Testis (tissue), 5 donors: ENCODE measurements around the gene SLC26A9. TPM values are rescaled to one million over a fixed set of nuclear protein-coding genes. Genes with fewer than 3 reads are reported as not detected.

Source experiments
- DNase-seq: peaks from one replicate; pipeline ENCODE4 v3.0.0-alpha.2; 2019
- H3K27ac ChIP-seq, 2 donors: fragments of 200-600 bp; sonication (generic); one replicate each; pipeline ENCODE4 v1.5.1; 2019
- H3K27me3 ChIP-seq: fragments of 200-600 bp; sonication (generic); one replicate; pipeline ENCODE4 v1.5.1; 2019
- H3K36me3 ChIP-seq: fragments of 200-600 bp; sonication (generic); one replicate; pipeline ENCODE4 v1.5.1; 2017; ENCODE audit warnings: low read depth; ENCODE audit errors: missing control alignments
- H3K4me1 ChIP-seq: fragments of 200-600 bp; sonication (generic); one replicate; pipeline ENCODE4 v1.5.1; 2019
- H3K4me3 ChIP-seq, 2 donors: fragments of 200-600 bp; sonication (generic); one replicate each; pipeline ENCODE4 v1.5.1; 2017 to 2019
- H3K9me3 ChIP-seq: fragments of 200-600 bp; sonication (generic); one replicate; pipeline ENCODE4 v1.5.1; 2017
- CTCF ChIP-seq, 3 experiments: fragments of 450-650 bp in 2 of 3; fragments of 200-600 bp in 1 of 3; sonication (generic) in 1 of 3; IDR thresholded peaks; one replicate each; pipeline ENCODE4 v1.5.1; 2016 to 2019; ENCODE audit warnings: antibody characterized with exemption in 3 of 3, mild to moderate bottlenecking in 2 of 3, moderate library complexity in 1 of 3
- POLR2A ChIP-seq: fragments of 450-650 bp; IDR thresholded peaks from one replicate; pipeline ENCODE4 v1.6.1; 2017; ENCODE audit warnings: antibody characterized with exemption, mild to moderate bottlenecking, moderate library complexity
- WGBS, 2 donors: methylation state at CpG; one replicate each; pipeline ENCODE4 v1.1.5; 2018; 5-methylcytosine and 5-hydroxymethylcytosine counted together
- intact Hi-C: fragments of 100-400 bp; cut with DNase I; formaldehyde crosslinking; loops from one replicate; pipeline ENCODE4 v1.15.1; 2023; ENCODE audit warnings: low total_unique reads
- long read RNA-seq, 2 donors: transcript quantifications; one replicate each; lab custom pipeline, GENCODE V29; 2026
- polyA plus RNA-seq: library from polyadenylated mRNA; stranded (reverse); fragments of 350-450 nt; fragmentation: Illumina TruSeq; extraction: RNeasy Lipid Tissue Mini Kit (QIAGEN cat#74804); gene quantifications from one replicate; pipeline ENCODE4 v1.2.3, GENCODE V29; 2014; ENCODE audit warnings: low read depth, low replicate concordance; ENCODE audit not compliant: insufficient read depth
- total RNA-seq, 2 donors: library from RNA; depleted of rRNA; stranded (reverse); fragments of >200 nt; gene quantifications; one replicate each; pipeline ENCODE4 v1.2.3, GENCODE V29; 2016

The SLC26A9 gene, protein sequence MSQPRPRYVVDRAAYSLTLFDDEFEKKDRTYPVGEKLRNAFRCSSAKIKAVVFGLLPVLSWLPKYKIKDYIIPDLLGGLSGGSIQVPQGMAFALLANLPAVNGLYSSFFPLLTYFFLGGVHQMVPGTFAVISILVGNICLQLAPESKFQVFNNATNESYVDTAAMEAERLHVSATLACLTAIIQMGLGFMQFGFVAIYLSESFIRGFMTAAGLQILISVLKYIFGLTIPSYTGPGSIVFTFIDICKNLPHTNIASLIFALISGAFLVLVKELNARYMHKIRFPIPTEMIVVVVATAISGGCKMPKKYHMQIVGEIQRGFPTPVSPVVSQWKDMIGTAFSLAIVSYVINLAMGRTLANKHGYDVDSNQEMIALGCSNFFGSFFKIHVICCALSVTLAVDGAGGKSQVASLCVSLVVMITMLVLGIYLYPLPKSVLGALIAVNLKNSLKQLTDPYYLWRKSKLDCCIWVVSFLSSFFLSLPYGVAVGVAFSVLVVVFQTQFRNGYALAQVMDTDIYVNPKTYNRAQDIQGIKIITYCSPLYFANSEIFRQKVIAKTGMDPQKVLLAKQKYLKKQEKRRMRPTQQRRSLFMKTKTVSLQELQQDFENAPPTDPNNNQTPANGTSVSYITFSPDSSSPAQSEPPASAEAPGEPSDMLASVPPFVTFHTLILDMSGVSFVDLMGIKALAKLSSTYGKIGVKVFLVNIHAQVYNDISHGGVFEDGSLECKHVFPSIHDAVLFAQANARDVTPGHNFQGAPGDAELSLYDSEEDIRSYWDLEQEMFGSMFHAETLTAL
- under 1 TPM; 0.24 to 0.43 TPM for total RNA-seq
- 0.26 TPM for polyA plus RNA-seq
- long read RNA-seq, donor 1 = 0 reads
- long read RNA-seq, donor 2 = 0 reads

DNA sequence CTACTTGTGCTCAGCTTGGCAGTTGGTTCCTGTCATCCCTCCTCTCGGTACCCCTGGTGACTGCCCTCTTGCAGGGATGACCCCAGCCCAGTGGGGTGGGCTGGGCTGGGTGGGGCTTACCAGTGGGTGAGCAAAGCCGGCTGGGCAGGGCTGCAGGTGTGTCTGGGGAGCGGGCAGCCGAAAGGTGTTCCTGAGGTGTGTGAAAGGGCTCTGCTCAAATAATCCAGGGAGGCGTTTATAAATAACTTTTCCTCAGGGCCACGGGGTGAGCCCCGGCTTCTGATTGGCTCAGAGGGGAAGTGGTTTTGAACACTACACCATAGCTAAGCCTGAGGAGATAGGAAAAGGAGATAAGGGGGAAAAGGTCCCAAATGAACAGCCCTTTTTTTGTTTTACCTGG is at the start of gene SLC26A9:
Gene SLC26A9, minus strand, starts transcription at position 212 of the 400 bp plus-strand sequence. CDS start 7,636 bp downstream, outside the sequence.
- intact Hi-C loops = no loop called here
- no peak for DNase-seq
- H3K27me3 ChIP-seq = no peaks in the 10 kb centered on the region
- H3K4me3 ChIP-seq = no peak within 1 kb of the TSS
- no peaks in the 10 kb centered on the region for H3K36me3 ChIP-seq
- no peak for TF ChIP-seq POLR2A
- TF ChIP-seq CTCF (IDR thresholded peaks at IDR 0.05) = no peak
- 70 to 75% methylated on average over 4 to 7 of the region's 7 CpGs for WGBS, 2 donors
- no peak within 1 kb of the TSS for H3K27ac ChIP-seq
- H3K9me3 ChIP-seq = no peaks in the 10 kb centered on the region
- no peaks in the 10 kb centered on the region for H3K4me1 ChIP-seq

DNA sequence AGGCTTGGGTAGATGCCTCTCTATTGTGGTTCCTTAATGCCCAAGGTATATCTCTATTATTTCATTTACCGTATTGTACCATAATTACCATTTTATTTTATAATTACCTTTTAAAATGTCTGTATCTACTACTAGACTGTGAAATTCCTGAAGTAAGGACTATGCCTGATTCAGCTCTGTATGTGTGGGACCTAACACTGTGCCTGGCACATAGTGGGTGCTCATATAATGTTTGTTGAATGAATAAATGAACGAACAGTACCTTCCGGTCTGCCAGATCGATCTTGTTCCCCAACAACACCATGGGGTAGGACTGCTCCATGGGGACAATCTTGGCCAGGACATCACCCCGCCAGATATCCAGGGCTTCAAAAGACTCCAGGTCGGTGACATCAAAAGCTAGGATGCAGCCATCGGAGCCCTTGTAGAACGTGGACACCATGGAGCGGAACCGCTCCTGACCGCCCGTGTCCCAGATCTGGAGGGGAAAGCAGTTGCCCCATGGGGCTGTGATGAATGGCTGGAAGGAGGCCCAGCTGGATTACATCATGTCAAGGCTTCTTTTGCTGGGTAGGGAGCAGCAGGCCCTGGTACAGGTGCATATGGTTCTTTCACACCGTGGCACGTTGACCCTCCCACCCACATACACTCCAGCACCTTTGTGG is 49.1 kb upstream of the SLC26A9 start:
- no peaks in the 10 kb centered on the region for H3K36me3 ChIP-seq
- intact Hi-C loops = no loop called here
- no peak overlapping the region for H3K27ac ChIP-seq
- H3K27me3 ChIP-seq = no peaks in the 10 kb centered on the region
- H3K4me3 ChIP-seq = no peak overlapping the region
- DNase-seq = no peak
- no peaks in the 10 kb centered on the region for H3K9me3 ChIP-seq
- 91 to 96% methylated on average over 14 of the region's 14 CpGs for WGBS, 2 donors
- H3K4me1 ChIP-seq = no peaks in the 10 kb centered on the region
- no peak for TF ChIP-seq POLR2A
- no peak for TF ChIP-seq CTCF (IDR thresholded peaks at IDR 0.05)

DNA sequence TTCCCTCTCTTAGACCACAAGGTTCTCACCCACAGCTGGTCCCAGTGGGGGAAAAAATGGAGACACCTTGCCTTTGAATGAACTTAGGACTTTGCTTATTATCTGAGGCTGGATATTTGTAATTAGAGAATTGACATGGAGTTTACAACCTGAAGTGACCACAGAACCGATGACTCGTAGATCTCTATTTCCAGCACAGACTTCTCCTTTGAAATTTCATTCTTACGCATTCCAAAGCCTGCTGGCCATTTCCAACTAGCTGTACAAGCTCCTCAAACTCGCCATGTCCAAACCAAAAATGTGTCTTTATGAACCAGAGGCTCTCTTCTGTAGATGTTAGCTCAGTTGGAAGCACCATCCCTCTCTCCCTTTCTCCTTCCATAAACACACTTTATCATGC is 48.0 kb upstream of the SLC26A9 start:
- Histone ChIP-seq H3K9me3 (no peaks in the 10 kb centered on the region), H3K4me3 (no peak overlapping the region), H3K4me1 (peaks cover 8% of the 10 kb centered on the region), H3K27ac (no peak overlapping the region), H3K27me3 (no peaks in the 10 kb centered on the region), H3K36me3 (no peaks in the 10 kb centered on the region)
- intact Hi-C loops = no loop called here
- TF ChIP-seq POLR2A (no peak), CTCF (IDR thresholded peaks at IDR 0.05) (no peak)
- no peak for DNase-seq
- 86 to 96% methylated on average over 4 of the region's 4 CpGs for WGBS, 2 donors

DNA sequence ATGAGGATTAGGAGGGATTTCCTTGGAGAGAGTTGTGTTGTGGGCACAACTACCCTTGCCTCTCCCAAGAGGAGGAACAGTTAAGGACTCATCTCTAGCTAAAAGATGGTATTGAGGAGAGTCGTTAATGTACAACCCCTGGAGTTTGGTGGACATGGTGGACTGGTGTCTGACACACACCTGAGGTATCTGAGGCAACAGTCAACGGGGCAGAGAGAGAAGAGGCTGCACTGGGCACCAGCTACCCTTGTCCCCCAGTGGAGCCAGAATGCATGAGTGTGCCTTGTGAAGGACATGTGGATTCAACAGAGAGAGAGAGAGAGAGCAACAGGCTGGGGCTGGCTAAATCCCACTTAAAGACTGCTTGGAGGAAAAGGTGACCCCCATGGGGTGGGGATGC is 47.0 kb upstream of the SLC26A9 start:
- no peak overlapping the region for H3K4me3 ChIP-seq
- no peaks in the 10 kb centered on the region for H3K36me3 ChIP-seq
- DNase-seq = no peak
- no peaks in the 10 kb centered on the region for H3K9me3 ChIP-seq
- 85 to 86% methylated on average over 2 of the region's 2 CpGs for WGBS, 2 donors
- TF ChIP-seq POLR2A = no peak
- TF ChIP-seq CTCF (IDR thresholded peaks at IDR 0.05) = no peak
- no peaks in the 10 kb centered on the region for H3K27me3 ChIP-seq
- no peak overlapping the region for H3K27ac ChIP-seq
- peaks cover 11% of the 10 kb centered on the region for H3K4me1 ChIP-seq
- intact Hi-C loops = no loop called here
